Ammon's horn (tissue), 1 donor: ENCODE data around the gene DFFB.

Experiments
- DNase-seq: peaks from one replicate; pipeline ENCODE4 v3.0.0-alpha.2; 2016; ENCODE audit warnings: low spot score

DFFB gene

GRCh38 chr1:3896396-3897000 is 39.2 kb downstream of the DFFB start:
- DNase-seq, result no peak

- DNase-seq, result no peak
Measured at GRCh38 chr1:3898475-3898735, 41.1 kb downstream of the DFFB start.

DNA sequence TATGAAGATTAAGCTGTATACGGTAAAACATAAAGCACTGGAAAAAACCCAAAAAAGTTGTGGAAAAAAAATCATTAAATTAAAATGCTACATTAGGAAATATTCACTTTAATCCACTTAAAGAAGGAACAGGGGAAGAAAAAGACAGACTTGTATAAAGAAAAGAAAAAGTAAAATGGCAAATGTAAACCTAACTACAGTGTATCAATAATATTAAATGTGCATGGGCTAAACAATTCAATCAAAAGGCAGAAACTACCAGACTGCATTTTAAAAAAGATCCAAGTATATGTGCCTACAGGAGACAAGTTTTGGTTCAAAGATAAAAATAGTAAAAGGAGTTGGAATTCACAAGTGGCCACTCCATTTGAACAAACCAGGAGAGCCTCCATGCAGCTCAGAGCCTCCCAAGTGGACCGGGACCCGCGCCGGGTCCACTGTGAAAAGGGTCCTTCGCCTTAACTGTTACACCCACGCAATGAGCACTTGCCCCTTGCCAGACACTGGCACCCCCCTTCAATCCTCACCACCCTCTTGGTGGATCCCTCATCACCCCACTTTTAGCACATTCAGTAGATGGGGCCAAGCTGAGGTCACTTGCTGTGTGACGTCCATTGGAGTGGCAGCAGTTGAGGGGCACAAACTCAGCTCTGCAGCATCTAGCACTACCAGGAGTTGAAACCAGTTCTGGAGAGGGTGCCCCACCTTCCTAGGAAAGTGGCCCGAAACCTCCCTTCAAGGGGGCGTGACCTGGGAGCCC is 41.9 kb downstream of the DFFB start:
- no peak for DNase-seq

- no peak for DNase-seq
Measured at GRCh38 chr1:3899754-3900149, 42.5 kb downstream of the DFFB start.

DNA sequence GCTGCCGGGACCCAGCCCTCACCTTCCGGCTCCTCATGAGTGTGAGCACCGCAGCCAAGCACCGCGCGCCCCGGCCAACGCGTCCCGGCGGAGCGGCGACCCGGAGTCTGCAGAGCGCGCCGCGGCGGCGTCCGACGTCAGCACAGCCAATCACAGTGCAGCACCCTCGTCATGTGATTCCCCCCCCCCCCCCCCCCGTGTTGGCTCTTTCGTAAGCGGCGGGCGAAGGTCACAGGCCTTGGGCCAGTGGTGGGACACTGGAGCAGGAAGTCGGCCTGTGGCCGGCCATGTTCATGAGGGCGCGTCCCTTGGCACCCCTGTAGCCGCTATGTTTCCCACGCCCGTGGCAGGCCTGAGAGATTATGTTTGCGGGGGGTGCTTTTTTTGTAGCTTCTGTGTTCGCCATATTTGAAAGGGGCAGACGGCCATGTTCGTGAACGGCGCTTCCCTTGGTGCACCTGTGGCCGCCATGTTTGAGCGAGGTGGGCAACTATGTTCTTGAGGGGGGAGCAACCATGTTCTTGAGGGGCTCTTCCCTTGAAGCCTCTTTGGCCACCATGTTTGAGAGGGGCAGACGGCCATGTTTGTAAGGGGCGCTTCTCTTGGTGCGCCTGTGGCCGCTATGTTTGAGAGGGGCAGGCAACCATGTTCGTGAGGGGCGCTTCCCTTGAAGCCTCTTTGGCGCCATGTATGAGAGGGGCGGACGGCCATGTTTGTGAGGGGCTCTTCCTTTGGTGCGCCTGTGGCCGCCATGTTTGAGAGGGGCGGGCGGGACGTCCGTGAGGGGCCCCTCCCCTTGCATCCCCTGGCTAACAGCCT is 43.1 kb downstream of the DFFB start, which contains the start of gene C1orf174:
Gene C1orf174, minus strand, starts transcription at position 123 of the 819 bp plus-strand sequence. Its CDS starts 86 bp downstream, at position 37.
- peak; percentile 99 for DNase-seq

- DNase-seq, result peak; percentile 98
Measured at GRCh38 chr1:3900969-3901529, 43.8 kb downstream of the DFFB start.

DNA sequence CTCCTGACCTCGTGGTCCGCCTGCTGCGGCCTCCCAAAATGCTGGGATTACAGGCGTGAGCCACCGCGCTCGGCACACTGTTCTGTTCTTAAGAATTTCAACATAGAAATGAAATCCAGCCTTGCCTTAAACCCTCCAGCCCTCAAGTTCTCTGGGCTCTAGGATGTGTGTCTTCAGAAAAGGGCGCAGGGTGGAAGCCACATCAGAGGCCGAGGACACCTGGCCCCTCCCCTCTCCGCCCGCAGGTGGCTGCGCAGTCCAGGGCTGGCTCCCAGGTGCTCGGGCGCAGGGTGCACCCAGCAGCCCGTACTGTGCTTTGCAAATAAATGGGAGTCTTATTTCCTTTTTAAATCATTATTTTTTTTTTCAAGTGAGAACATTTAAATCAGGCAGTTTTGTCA is 44.8 kb downstream of the DFFB start:
- DNase-seq, result no peak

DNA sequence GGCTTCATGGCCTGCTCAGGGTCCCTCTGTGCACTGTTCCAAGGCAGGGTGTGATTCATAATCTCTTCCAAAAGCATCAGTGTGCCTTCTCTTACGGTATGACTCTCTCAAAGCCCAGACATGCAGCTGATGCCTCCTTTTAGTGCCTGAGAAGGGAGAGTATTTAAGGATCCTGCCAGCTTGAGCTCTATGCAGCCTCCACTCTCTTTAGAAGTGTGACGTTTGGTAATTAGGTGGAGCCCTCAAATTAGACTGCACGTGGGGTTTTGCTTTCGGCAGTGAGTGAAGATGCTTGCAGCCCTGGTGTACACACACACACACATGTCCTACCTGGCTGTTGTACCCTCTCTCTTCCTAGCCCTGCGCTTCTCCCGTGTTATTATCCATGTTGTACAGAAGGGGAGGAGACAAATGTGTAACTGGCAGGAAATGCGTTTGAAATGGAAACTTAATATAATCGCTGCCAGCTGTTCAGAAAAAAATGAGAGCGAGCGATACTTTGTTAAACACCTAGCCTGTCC is 45.4 kb downstream of the DFFB start:
- no peak for DNase-seq

- no peak for DNase-seq
Measured at GRCh38 chr1:3903141-3904005, 46.1 kb downstream of the DFFB start.

- DNase-seq, result no peak
Measured at GRCh38 chr1:3904006-3904842, 46.9 kb downstream of the DFFB start.

DNA sequence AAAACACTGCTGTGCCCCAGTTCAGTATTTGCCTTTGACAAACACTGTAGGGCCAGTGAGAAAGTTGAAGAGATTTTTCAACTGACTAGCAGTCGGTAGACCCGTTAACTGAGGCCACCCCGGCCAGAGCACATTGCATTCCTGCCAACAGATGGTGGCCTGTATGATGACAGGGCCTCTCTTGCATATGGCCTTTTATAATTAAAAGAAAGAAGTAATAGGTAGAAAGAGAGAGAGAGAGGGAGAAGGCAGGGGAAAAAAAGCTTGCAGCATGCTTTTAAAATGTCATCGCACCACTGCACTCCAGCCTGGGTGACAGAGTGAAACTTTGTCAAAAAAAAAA is 47.5 kb downstream of the DFFB start:
- no peak for DNase-seq

- DNase-seq, result no peak
Measured at GRCh38 chr1:3905266-3905952, 48.1 kb downstream of the DFFB start.

DNA sequence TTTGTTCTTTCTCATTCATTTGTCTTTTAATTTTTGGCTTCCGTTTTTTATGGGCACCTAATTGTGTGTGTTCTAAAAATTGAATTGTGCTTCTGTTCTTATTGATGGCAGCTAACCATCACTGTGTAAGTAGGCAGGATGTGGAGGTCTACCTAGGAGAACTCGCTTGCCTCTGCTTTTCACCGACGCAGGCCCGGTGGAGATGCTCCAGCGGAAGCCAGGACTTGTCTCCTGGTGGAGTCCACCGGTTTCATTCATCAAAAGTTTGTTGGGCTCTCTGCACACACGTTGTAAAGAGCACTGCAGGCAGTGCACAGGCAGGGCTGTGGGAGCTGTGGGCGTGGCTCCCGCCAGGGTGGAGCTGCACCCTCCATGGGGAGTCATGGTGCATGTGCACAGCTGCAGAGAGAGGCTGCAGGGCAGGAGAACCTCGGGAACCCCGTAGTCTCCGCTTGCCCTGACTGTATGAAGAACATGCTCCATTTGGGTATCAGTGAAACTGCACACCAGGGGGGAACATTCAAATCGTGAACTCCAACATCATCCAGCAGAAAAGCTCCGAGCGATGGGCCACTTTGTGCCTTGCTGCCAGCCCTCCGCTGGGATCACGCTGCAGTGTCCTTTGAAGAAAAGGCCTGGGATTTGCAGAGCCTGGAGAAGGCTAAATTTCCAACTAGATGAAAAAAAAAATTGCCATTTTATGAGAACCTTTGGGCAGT is 48.8 kb downstream of the DFFB start:
- DNase-seq, result no peak

DNA sequence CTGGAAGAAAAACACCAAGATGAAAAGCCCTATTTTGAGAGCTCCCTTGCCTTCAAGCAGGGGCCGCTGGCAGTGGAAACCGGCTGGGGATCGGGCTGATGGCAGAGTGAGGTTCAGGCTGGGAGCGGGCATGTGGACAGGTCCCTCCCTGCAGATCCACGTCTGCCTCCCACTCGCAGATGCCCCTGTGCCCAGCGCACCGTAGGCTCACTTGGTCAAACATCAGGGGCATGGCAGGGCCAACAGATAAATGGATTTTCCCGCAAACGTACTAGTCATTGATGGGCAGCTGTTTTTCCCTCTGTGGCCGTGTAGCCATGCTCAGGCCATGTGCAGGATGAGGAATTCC is 49.4 kb downstream of the DFFB start:
- no peak for DNase-seq

- no peak for DNase-seq
Measured at GRCh38 chr1:3907031-3907534, 49.8 kb downstream of the DFFB start.

GRCh38 chr1:3907621-3908165 is 50.4 kb downstream of the DFFB start:
- no peak for DNase-seq

- no peak for DNase-seq
Measured at GRCh38 chr1:3908886-3909517, 51.7 kb downstream of the DFFB start.

DNA sequence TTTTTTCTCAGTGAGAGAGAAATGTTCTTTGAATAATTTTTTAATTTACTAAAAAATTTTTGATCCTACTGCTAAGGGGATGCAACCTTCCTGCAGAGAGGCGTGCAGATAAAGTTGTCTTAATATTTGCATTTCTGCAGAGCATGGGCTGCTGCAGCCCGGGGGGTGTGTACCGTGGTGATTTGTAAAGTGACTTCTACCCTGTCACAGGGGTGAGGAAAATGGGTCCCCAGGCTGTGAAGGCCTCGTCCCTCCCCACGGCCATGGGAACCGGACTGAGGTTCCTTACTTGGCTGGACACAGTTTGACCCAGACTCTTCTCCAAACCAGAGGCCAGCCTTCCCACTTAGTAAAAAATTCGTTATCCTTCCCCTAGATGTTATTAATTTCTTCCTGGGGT is 52.3 kb downstream of the DFFB start:
- DNase-seq, result no peak
